GM18499 (cell line): ENCODE measurements around the gene PCDHGB6.
"Not testable (repeated sequence)": the region's sequence is repeated elsewhere in the genome, so short reads cannot be mapped to it uniquely, and the experiment has no call there.

Experiments
- ATAC-seq: cut with Tn5 transposase; IDR thresholded peaks from one replicate; pipeline ENCODE4 v1.9.1; 2021; ENCODE audit warnings: moderate number of reproducible peaks; ENCODE audit not compliant: insufficient read depth, unreplicated experiment

PCDHGB6 gene

DNA sequence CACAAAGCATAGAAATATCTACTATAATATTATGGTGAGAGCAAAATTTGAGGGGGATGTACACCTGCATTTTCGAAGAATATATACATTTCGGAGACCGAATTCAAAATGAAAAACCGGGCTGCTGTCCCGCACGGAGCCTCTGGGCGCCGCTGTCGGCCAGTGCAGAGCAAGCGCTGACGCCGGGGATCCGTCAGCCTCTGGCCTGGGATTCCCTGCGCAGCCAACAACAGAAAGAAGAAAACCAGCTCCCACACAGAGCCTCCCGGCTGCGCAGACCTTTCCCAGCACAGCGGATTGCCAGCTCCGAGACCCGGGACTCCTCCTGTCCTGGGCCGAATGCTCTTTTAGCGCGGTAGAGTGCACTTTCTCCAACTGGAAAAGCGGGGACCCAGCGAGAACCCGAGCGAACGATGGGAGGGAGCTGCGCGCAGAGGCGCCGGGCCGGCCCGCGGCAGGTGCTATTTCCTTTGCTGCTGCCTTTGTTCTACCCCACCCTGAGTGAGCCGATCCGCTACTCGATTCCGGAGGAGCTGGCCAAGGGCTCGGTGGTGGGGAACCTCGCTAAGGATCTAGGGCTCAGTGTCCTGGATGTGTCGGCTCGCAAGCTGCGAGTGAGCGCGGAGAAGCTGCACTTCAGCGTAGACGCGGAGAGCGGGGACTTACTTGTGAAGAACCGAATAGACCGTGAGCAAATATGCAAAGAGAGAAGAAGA is at the start of gene PCDHGB6:
PCDHGB6 (plus strand) TSS at position 232 of the 716 bp plus-strand sequence; CDS start at position 414, 182 bp downstream.
- ATAC-seq: not testable (repeated sequence)

DNA sequence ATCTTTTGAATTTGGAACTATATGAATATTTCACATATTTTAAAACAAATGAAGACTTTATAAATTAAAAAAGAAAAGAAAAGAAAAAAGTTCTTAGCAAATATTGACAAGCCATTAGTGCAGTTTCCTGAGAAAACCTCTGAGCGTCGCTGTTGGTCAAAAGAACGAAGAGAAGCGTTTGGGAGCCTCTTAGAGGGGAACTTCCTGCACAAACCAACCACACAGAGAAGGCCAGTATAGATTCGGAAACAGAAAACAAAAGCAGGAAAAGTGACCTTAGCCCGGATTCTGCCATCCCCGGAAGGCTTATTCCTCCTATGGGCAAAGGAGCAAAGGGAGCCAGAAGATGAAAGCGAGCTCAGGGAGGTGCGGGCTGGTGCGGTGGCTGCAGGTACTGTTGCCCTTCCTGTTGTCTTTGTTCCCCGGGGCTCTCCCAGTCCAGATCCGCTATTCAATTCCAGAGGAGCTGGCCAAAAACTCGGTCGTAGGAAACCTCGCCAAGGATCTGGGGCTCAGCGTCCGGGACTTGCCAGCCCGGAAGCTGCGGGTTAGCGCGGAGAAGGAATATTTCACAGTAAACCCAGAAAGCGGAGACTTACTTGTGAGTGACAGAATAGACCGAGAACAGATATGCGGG is 47.9 kb upstream of the PCDHGB6 start, which contains the start of gene PCDHGB2:
PCDHGB2 (plus strand) TSS at position 205 of the 637 bp plus-strand sequence; CDS start at position 347, 142 bp downstream.
- ATAC-seq: no peak

DNA sequence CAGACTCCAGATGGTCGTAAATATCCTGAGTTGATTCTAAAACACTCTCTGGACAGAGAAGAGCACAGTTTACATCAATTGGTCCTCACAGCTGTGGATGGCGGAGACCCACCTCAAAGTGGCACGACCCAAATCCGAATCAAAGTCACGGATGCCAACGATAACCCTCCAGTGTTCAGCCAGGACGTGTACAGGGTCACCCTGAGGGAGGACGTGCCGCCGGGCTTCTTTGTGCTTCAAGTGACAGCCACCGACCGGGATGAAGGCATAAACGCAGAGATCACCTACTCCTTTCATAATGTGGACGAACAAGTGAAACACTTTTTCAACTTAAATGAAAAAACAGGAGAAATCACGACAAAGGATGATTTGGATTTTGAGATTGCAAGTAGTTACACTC is 47.1 kb upstream of the PCDHGB6 start:
- ATAC-seq: no peak

DNA sequence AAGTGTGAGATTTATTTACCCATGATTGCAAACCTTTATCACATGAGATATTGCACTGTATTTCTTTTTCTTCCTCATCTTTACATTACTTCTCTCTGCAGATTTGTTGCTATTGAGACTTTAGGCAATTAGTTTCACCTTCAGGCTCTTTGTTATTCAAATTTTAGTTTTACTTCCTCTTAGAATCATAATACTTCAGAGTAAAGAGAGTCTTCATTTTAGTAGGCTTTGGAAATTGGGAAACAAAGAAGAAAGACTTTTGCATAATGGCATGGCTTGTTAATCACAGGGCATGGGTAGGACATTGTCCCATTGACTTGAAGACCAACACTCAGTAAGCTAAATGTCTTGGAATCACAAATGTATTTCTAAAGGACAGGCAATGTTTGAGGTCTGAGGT is 45.1 kb upstream of the PCDHGB6 start:
- no peak for ATAC-seq

DNA sequence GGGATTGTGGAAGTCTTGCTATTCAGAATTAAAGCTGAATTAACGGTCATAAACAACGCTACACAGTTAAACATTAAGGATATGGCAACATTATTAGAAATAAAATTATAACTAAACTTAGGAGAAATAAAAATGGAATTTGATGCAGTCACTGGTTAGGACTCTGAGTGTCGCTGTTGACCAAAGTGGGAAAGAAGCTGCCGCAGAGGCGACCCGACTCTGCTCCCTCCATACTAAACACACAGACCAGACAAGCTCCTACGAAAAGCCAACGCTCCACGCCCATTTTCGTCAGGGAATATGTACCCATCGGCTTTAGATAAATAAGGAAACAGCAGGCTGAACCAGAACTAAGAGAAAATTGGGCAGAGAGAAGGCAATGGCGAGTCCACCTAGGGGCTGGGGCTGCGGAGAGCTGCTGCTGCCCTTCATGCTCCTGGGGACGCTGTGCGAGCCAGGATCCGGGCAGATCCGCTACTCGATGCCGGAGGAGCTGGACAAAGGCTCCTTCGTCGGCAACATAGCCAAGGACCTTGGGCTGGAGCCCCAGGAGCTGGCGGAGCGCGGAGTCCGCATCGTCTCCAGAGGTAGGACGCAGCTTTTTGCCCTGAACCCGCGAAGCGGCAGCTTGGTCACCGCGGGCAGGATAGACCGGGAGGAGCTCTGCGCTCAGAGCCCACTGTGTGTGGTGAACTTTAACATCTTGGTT is 43.7 kb upstream of the PCDHGB6 start, which contains the start of gene PCDHGA5:
PCDHGA5 (plus strand) TSS at position 211 of the 709 bp plus-strand sequence; CDS start at position 380, 169 bp downstream.
- ATAC-seq: no peak

DNA sequence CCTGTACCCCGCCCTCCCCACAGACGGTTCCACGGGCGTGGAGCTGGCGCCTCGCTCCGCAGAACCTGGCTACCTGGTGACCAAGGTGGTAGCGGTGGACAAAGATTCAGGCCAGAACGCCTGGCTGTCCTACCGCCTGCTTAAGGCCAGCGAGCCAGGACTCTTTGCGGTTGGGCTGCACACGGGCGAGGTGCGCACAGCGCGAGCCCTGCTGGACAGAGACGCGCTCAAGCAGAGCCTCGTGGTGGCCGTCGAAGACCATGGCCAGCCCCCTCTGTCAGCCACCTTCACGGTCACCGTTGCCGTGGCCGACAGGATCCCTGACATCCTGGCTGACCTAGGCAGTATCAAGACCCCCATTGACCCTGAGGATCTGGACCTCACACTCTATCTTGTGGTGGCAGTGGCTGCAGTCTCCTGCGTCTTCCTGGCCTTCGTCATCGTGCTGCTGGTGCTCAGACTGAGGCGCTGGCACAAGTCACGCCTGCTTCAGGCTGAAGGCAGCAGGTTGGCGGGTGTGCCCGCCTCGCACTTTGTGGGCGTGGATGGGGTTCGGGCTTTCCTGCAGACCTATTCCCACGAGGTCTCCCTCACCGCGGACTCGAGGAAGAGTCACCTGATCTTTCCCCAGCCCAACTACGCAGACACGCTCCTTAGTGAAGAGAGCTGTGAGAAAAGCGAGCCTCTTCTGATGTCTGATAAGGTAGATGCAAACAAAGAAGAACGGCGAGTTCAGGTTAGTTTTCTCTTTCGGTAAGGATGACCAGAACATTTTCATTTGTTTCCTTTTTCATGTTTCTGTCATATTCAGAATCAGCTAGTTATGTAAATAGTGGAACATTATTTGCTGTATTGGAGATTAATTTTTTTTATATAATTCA is 41.6 kb upstream of the PCDHGB6 start:
- ATAC-seq: no peak

DNA sequence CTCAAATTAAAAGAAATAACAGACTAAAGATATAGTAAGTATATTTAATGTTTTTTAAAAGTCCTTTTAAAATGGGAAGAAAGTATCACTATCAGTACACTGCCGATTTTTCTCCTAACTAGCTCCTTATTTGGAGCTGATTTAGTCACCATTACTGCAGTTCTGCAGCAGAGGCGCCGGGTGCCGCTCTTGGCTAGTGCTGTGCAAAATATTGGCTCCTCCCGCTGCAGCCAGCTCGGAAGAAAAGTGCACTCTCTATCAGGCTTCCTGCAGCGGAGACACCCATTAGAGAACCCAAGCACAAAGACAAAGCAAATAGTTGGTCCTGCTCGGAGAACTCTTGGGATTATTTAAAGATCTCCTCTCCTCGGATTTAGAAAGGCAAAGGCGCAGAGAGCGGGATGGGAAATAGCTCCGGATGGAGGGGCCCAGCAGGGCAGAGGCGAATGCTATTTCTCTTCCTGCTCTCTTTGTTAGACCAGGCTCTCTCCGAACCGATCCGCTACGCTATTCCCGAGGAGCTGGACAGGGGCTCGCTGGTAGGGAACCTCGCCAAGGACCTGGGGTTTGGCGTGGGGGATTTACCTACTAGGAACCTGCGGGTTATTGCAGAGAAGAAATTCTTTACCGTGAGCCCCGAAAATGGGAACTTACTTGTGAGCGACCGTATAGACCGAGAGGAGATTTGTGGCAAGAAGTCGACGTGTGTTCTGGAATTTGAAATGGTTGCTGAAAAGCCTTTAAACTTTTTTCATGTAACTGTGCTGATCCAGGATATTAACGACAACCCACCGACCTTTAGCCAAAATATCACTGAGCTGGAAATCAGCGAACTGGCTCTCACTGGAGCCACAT is 37.6 kb upstream of the PCDHGB6 start, which contains the start of gene PCDHGB3:
PCDHGB3 (plus strand) TSS at position 249 of the 855 bp plus-strand sequence; CDS start at position 402, 153 bp downstream.
- ATAC-seq: peak; percentile 77

DNA sequence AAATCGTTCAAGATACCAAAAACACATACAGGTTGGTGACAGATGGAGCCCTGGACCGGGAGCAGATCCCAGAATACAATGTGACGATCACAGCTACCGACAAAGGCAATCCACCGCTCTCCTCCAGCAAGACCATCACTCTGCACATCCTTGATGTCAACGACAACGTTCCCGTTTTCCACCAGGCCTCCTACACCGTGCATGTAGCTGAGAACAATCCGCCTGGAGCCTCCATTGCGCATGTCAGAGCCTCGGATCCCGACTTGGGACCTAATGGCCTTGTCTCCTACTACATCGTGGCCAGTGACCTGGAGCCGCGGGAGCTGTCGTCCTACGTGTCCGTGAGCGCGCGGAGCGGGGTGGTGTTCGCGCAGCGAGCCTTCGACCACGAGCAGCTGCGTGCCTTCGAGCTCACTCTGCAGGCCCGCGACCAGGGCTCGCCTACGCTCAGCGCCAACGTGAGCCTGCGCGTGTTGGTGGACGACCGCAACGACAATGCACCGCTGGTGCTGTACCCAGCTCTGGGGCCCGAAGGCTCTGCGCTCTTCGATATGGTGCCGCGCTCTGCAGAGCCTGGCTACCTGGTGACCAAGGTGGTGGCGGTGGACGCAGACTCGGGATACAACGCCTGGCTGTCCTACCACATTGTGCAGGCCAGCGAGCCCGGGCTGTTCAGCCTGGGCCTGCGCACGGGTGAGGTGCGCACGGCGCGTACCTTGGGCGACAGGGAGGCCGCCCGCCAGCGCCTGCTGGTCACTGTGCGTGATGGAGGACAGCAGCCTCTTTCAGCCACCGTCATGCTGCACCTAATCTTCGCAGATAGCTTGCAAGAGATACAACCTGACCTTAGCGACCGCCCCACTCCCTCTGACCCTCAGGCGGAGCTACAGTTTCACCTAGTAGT is 36.0 kb upstream of the PCDHGB6 start:
- no peak for ATAC-seq

DNA sequence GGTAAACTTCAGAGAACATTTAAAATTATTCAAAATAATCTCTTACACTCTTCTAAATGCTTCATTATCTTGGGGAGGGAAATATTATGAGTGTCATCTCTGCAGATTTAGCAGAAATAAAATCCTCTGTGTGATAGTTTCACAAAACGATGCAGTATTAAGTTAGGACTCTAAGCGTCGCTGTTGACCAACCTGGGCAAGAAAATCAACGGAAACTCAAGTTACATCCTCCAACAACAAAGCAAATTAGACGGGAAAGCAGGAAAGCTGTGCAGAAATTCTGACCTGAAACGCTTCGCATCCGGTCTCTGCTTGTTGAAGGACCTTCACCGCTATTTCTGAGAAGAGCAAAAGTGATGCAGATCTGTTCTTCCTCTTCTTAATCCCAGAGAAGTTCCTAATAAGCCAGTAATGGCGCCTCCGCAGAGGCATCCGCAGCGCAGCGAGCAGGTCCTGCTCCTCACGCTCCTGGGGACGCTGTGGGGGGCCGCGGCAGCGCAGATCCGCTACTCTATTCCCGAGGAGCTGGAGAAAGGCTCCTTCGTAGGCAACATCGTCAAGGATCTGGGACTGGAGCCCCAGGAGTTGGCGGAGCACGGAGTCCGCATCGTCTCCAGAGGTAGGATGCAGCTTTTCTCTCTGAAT is 34.0 kb upstream of the PCDHGB6 start, which contains the start of gene PCDHGA6:
PCDHGA6 (plus strand) TSS at position 219 of the 645 bp plus-strand sequence; CDS start at position 412, 193 bp downstream.
- no peak for ATAC-seq

DNA sequence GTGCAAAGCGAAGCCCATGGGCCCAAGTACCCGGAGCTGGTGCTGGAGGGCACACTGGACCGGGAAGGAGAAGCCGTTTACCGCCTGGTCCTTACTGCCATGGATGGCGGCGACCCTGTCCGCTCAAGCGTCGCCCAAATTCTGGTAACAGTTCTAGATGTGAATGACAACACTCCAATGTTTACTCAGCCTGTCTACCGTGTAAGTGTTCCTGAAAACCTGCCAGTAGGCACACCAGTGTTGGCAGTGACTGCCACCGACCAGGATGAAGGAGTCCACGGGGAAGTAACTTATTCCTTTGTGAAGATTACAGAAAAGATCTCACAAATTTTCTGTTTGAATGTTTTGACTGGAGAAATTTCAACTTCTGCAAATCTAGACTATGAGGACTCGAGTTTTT is 33.2 kb upstream of the PCDHGB6 start:
- no peak for ATAC-seq

DNA sequence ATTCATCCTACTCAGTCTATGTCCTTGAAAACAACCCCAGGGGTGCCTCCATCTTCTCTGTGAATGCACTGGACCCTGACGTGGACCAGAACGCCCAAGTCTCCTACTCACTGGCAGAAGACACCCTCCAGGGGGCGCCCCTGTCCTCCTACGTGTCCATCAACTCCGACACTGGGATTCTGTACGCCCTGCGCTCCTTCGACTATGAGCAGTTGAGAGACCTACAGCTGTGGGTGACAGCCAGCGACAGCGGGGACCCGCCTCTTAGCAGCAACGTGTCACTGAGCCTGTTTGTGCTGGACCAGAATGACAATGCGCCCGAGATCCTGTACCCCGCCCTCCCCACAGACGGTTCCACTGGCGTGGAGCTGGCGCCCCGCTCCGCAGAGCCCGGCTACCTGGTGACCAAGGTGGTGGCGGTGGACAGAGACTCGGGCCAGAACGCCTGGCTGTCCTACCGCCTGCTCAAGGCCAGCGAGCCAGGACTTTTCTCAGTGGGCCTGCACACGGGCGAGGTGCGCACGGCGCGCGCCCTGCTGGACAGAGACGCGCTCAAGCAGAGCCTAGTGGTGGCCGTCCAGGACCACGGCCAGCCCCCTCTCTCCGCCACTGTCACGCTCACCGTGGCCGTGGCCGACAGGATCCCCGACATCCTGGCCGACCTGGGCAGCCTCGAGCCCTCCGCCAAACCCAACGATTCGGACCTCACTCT is 32.2 kb upstream of the PCDHGB6 start:
- not testable (repeated sequence) for ATAC-seq

DNA sequence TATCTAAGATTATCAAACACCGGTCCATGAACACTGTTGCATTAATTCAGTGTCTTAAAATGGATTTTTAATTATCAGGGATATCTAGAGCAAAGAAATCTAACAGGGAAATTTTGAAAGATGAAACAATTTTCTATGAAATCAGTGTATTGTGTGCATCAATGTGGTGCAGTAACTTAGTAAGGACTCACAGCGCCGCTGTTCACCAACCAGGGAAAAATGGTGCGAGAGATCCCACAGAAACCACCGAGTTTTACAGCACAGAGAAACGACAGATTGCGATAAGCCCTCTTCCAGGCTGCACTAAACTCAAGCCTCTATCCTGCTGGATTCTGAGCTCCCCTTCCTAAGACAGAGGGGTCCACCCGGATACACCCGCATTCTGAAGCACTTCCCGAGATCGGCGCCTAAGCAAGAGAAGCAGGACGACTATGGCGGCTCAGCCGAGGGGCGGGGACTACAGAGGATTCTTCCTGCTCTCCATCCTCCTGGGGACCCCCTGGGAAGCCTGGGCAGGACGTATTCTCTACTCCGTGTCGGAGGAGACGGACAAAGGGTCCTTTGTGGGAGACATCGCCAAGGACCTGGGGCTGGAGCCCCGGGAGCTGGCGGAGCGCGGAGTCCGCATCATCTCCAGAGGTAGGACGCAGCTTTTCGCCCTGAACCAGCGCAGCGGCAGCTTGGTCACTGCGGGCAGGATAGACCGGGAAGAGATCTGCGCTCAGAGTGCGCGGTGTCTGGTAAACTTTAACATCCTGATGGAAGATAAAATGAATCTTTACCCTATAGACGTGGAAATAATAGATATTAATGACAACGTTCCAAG is 25.1 kb upstream of the PCDHGB6 start, which contains the start of gene PCDHGA7:
PCDHGA7 (plus strand) TSS at position 274 of the 826 bp plus-strand sequence; CDS start at position 432, 158 bp downstream.
- ATAC-seq: no peak

DNA sequence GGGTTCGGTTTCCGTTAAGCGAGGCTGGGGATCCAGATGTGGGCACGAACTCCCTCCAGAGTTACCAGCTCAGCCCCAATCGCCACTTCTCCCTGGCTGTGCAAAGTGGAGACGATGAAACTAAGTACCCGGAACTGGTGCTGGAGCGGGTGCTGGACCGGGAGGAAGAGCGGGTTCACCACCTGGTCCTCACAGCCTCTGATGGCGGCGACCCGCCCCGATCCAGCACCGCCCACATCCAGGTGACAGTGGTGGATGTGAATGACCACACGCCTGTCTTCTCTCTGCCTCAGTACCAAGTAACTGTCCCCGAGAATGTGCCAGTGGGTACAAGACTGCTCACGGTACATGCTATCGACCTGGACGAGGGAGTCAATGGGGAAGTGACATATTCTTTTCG is 24.5 kb upstream of the PCDHGB6 start:
- ATAC-seq: no peak

DNA sequence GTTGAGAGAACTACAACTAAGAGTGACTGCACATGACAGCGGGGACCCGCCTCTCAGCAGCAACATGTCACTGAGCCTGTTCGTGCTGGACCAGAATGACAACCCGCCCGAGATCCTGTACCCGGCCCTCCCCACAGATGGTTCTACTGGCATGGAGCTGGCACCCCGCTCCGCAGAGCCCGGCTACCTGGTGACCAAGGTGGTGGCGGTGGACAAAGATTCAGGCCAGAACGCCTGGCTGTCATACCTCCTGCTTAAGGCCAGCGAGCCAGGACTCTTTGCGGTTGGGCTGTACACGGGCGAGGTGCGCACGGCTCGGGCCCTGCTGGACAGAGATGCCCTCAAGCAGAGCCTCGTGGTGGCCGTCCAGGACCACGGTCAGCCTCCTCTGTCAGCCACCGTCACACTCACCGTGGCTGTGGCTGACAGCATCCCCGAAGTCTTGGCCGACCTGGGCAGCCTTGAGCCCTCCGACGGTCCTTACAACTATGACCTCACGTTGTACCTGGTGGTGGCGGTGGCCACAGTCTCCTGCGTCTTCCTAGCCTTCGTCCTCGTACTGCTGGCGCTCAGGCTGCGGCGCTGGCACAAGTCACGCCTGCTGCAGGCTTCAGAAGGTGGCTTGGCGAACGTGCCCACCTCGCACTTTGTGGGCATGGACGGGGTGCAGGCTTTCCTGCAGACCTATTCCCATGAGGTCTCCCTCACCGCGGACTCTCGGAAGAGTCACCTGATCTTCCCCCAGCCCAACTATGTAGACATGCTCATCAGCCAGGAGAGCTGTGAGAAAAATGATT is 23.2 kb upstream of the PCDHGB6 start:
- ATAC-seq: no peak
